HG02678 (cell line): ENCODE data around the gene FAM234B.
A peak's percentile ranks its signal among the peaks of the same experiment; 100 is the strongest.

ENCODE experiments used
- ATAC-seq: cut with Tn5 transposase; IDR thresholded peaks from one replicate; pipeline ENCODE4 v1.9.1; 2021; ENCODE audit warnings: mild to moderate bottlenecking, moderate library complexity; ENCODE audit not compliant: unreplicated experiment

FAM234B gene

GRCh38 chr12:13044002-13044905 is at the start of gene FAM234B:
FAM234B (plus strand) TSS chr12:13044381; CDS start chr12:13044404, 23 bp downstream.
- ATAC-seq, result peak; percentile 90

DNA sequence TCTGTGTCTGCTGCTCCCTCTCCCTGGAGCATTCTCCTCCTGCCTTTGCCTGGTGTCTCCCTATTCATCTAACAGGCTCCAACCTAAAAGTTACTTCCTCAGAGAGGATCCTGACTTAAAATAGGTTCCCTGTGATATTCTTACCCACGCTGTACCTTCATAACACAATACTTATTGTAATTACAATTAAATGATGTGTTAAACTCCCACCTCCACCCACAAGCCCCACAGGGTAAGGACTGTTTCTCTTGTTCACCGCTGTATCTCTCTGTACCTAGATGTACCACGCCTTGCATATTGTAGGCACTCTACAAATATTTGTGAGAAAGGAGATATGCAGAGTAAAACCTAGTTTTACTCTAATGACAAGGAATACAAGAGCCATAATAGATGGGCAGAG is 49.1 kb upstream of the FAM234B start:
- no peak for ATAC-seq

DNA sequence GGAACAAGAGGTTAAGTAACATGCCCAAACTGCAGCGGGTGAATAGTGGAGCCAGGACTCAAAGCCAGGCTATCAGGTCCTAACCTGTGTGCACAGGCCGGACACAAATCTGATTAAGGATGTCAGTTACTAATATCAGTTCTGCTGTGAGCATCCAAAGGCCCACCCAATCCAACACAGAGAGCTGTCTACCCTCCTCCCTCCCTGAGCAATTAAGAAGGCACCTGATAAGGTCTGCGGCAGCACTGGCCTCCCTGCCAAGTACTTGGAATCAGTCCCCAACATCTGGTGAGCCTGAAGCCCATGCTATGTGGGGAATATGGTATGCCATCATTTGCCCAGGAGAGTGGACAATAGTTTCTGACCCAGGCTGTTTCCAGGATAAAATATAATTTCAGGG is 48.0 kb upstream of the FAM234B start:
- no peak for ATAC-seq

DNA sequence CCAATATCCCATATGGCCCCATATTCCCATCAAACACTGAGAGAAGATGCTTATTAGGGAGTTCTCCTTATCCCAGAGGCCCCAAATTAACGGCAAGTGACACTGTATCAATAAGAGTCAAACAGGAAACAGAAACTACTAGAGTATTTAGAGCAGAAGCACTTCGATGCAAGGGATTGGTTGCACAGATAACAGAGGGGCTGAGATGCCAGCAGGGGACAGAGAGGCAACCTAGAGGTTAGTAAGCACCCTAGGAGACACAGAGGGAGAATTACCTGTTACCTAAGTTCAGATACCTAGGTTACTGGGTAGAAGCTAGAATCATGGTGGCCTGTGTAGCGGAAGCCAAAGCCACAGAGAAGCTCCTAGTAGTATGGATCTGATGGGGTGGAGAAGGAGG is 47.0 kb upstream of the FAM234B start:
- no peak for ATAC-seq

DNA sequence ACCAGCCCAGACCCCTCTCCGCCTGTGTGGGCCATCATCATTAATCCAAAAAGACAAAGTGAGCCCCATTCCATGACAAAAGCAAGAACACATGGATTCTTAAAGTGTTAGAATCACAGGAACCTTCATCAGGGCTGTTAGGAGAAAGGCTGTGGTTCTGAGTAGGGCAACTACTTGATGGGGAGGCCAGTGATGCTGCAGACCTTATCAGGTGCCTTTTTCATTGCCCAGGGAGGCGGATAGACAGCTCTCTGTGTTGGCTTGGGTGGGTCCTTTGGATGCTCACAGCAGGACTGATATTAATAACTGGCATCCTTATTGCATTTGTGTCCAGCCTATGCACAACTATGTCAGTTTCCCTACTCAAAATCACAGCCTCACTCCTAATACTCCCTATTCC is 46.4 kb upstream of the FAM234B start:
- ATAC-seq, result no peak

- ATAC-seq, result no peak
Measured at GRCh38 chr12:12998248-12998647, 45.9 kb upstream of the FAM234B start.

DNA sequence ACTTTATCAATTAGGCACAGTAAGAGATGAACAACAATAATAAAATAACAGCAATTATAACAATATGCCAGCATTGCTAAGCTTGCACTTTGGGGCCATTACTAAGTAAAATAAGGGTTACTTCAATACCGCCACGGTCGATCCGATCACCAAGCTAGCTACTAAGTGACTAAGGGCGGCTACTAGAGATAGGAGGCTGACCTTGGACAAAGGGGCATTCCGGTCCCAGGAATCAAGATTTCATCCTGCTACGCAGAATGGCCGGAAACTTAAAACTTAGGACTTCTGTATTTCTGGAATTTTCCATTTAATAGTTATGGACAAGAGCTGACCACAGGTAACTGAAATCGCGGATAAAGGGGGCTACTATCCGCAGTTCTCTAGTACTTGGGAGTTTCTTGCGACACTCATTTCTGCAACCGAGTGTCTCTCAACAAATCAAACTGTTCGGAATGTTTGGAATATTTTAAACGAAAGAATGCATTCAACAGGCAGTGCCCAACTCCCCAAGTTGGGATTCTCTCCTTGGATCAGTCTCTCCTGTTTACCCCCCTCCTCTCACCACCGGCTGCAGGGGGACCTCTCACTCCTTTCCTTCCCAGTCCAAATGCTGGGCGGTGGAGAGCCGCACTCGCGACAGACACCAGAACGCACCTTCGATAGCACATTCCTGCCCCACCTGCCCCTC is 44.8 kb upstream of the FAM234B start:
- ATAC-seq, result no peak

GRCh38 chr12:12999959-13000615 is 44.1 kb upstream of the FAM234B start, which contains the start of gene HEBP1:
HEBP1 (minus strand) TSS chr12:13000265; CDS start chr12:13000114, 151 bp downstream.
- ATAC-seq, result peak; percentile 79

DNA sequence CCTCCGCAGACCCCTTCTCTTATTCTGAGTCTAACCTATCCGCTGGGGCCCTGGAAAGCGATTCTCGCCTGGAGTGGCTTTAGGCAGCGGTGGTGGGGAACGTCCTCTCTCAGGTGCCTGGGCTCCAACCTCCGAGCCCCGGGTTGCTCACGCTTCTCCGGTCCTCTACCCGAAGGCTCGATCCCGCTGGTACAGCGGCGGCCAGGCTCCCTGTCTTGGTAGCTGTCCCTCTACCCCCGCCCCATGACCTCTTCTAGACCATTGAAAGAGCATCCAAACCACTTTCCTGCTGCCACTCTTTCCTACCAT is 43.6 kb upstream of the FAM234B start:
- peak; percentile 23 for ATAC-seq

DNA sequence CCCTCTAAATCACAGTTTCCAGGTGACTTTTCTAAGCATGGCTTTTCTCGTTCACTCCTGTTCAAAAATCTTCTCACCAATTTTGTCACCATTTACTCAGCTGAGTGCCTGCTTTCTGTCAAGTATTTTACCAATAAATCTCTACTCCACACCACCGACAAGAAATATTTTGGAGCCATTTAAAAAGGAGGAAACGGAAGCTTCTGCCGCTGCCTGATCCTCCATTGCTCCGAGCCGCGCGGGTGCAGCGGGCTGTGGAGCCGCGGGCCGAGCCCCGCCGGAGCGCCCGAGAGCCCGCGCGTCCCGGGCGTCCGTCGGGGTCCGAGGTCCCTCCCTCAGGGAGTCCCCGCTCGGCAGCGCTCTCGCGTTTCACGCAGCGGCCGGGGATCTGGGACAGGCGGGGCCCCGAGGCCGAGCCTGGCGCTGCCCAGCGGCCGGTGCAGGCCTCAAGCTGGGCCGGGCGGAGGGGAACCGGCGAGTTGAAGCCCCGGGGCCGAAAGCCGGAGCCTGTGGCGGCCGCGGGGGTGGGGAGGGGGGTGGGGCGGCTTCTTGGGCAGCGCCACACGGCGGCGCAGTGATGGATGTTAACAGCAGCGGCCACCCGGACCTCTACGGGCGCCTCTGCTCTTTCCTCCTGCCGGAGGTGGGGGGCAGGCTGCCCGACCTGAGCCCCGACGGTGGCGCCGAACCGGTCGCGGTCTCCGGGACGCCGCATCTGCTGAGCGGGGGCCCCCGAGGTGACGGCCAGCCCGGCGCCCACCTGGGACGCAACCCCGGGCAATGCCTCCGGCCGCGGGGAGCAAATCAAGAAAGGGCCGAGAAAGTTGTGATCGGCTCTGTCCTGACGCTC is 43.0 kb upstream of the FAM234B start:
- ATAC-seq, result peak; percentile 30

DNA sequence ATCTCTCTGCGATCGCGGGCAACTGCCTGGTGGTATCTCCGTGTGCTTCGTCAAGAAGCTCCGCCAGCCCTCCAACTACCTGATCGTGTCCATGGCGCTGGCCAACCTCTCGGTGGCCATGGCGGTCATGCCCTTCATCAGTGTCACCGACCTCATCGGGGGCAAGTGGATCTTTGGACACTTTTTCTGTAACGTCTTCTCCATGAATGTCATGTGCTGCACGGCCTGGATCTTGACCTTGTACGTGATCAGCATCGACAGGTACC is 42.5 kb upstream of the FAM234B start:
- no peak for ATAC-seq

GRCh38 chr12:13002301-13003097 is 41.7 kb upstream of the FAM234B start:
- ATAC-seq, result no peak

GRCh38 chr12:13004361-13004760 is 39.8 kb upstream of the FAM234B start:
- no peak for ATAC-seq

DNA sequence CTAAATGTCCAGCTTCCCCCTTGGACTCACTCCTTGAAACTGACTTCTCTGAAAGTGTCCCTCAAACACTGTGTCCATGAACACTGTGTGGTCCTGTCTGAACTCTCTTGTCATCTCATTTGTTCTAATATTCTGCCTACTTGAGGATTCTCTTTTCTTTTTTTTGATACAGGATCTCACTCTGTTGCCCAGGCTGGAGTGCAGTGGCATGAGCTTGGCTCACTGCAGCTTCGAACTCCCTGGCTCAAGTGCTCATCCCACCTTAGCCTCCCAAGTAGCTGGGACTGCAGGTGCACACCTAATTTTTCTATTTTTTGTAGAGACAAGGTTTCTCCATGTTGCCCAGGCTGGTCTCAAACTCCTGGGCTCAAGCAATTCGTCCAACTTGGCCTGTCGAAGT is 39.2 kb upstream of the FAM234B start:
- ATAC-seq, result no peak

DNA sequence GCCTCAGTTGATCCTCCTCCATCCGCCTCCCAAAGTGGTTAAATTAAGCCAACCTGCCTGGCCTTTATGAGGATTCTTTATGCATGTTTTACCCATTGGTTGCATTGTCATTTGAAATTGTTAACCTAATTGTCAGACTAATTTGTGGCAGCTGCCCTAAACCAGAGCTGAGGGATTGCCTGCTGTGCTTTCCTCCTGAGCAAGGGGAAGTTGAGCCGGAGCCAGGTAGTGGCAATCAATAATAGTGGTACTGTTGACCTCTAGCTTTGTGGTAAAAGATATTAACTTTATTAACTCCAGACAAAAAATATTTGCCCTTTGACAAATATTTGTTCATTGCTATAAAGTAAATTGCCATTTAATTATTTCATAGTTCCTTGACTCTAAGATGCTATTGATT is 38.5 kb upstream of the FAM234B start:
- no peak for ATAC-seq

DNA sequence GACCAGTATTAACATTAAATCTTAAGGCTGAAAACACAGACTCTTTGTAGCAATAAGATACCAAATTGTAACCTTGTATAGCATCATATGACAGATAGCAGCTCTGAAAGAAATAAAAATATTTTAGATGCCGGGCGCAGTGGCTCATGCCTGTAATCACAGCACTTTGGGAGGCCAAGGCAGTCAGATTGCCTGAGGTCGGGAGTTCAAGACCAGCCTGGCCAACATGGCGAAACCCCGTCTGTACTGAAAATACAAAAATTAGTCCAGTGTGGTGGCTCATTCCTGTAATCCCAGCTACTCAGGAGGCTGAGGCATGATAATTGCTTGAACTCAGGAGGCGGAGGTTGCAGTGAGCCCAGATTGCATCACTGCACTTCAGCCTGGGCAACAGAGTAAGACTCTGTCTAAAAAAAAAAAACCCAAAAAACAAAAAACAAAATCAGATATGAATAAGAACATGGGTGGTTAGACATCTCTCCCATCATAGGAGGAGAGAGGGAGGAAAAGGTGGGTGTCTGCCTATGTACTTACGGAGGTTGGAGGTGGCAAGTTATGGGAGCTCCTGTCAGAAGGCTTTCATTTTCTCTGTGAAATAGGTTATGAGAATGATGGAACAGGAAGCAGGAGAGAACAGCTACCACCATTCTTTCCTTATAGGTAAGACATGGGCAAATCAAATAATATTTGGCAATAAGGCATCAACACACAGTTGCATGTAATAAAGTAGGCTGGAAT is 36.5 kb upstream of the FAM234B start:
- no peak for ATAC-seq

DNA sequence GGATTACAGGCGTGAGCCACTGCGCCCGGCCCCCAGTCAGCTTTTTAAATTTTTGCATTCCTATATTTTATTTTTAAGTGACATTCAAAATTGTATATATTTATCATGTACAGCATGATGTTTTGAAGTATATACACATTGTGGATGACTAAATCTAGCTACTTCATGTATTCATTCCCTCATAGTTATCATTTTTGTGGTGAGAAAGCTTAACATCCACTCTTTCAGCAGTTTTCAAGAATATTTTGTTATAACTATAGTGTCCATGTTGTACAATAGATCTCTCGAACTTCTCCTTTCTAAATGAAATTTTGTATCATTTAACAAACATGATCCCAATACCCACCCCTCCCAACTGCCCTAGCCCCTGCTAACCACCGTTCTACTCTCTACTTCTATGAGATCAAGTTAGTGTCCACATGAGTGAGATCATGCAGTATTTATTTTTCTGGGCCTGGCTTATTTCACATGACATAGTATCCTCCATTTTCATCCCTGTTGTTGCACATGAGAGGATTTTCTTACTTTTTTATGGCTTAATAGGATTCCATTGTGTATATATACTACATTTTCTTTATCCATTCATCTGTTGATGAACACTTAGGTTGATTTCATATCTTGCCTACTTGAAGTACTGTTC is 35.3 kb upstream of the FAM234B start:
- ATAC-seq, result no peak

GRCh38 chr12:13011098-13011497 is 33.1 kb upstream of the FAM234B start:
- ATAC-seq, result no peak

DNA sequence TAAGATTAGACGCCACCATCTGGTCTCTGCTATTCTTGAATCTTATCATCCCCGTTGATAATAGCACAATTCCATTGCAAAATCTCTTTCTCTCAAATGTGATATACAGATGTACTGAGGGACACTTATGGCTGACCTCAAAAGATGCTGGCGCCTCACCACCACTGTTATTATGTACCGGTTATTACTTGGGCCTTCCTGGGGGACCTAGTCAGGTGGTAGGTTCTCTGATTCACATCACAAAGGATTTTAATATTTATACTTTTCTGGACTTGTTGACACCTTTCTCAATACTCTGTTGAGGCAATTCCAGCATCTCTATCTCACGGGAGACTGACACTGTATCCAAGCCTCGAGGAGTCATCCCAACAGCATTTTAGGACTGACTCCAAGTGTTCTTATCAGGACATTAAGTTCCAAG is 21.3 kb upstream of the FAM234B start:
- no peak for ATAC-seq
